GM12878 (cell line): Measurements from ENCODE around the gene S100A4. TPM values are rescaled to one million over a fixed set of nuclear protein-coding genes. Genes with fewer than 3 reads are reported as not detected.

Experiments used
- ATAC-seq: fragments of 200-7000 bp; cut with Tn5 transposase; 3 replicates; pipeline ENCODE4 v1.9.1; 2020; ENCODE audit warnings: mild to moderate bottlenecking, moderate library complexity
- BruUV-seq: library from RNA; stranded (reverse); fragments of 400-500 nt; replicated peaks from 2 replicates; lab custom pipeline; 2021; lab: Mats Ljungman, UMichigan
- CTCF ChIA-PET: fragments of 300-600 bp; sonication (Branson Sonifier 250); formaldehyde crosslinking; extraction: SDS; loops from one replicate; lab custom pipeline; 2021; ENCODE audit warnings: inconsistent platforms; lab: Yijun Ruan, JAX
- POLR2A ChIA-PET: fragments of 350-600 bp; formaldehyde crosslinking; extraction: SDS; loops from one replicate; lab custom pipeline; 2021; ENCODE audit warnings: inconsistent platforms; lab: Charles Lee
- RAD21 ChIA-PET: fragments of 300-600 bp; sonication (Branson Sonifier 250); formaldehyde crosslinking; loops from one replicate; lab custom pipeline; 2023; ENCODE audit warnings: antibody characterized with exemption; ENCODE audit not compliant: unreplicated experiment; lab: Charles Lee
- SMC1A ChIA-PET: fragments of 300-600 bp; sonication (Branson Sonifier 250); formaldehyde crosslinking; loops from one replicate; lab custom pipeline; 2023; ENCODE audit not compliant: unreplicated experiment, uncharacterized antibody; lab: Charles Lee
- DNase-seq: peaks from one replicate; pipeline ENCODE4 v3.0.0-alpha.2; 2011; ENCODE audit warnings: low read depth, low spot score
- FAIRE-seq: peaks from 3 replicates; lab custom pipeline; 2011; peaks lifted over from hg19 to GRCh38; lab: Jason Lieb, UNC
- H2AFZ ChIP-seq: 2 replicates; pipeline ENCODE4 v1.6.0; 2011; ENCODE audit warnings: low read depth, low read length, control low read depth; ENCODE audit not compliant: control insufficient read depth
- H3K27ac ChIP-seq: 2 replicates; pipeline ENCODE4 v1.5.1; 2011; ENCODE audit warnings: control low read depth; ENCODE audit not compliant: control insufficient read depth, insufficient read depth
- H3K27me3 ChIP-seq, 2 experiments: replicated peaks in 1 of 2; 2 replicates each; pipeline versions ENCODE4 v1.6.0 to v1.6.1; 2011; ENCODE audit warnings: low read length in 1 of 2; ENCODE audit not compliant: control insufficient read depth in 2 of 2, insufficient read depth in 2 of 2
- H3K36me3 ChIP-seq, 2 experiments: 2 replicates each; pipeline ENCODE4 v1.5.1; 2011; ENCODE audit warnings: low read length in 1 of 2; ENCODE audit not compliant: control insufficient read depth in 2 of 2, insufficient read depth in 2 of 2
- H3K4me1 ChIP-seq: 2 replicates; pipeline ENCODE4 v1.6.1; 2011; ENCODE audit warnings: mild to moderate bottlenecking, low read length, moderate library complexity, mixed read lengths; ENCODE audit not compliant: control insufficient read depth, insufficient read depth
- H3K4me2 ChIP-seq: 2 replicates; pipeline ENCODE4 v1.6.0; 2011; ENCODE audit warnings: control low read depth; ENCODE audit not compliant: control insufficient read depth, insufficient read depth
- H3K4me3 ChIP-seq: fragments of 200-600 bp; sonication (generic); 2 replicates; pipeline ENCODE4 v1.5.1; 2016
- H3K79me2 ChIP-seq: 2 replicates; pipeline ENCODE4 v1.6.0; 2011; ENCODE audit warnings: low read length; ENCODE audit not compliant: control insufficient read depth, insufficient read depth
- H3K9ac ChIP-seq: 2 replicates; pipeline ENCODE4 v1.8.0; 2011; ENCODE audit warnings: low read length, control low read depth, mixed read lengths; ENCODE audit not compliant: control insufficient read depth, insufficient read depth
- H3K9me3 ChIP-seq: replicated peaks from 3 replicates; pipeline ENCODE4 v1.5.1; 2011; ENCODE audit warnings: mild to moderate bottlenecking, low read length; ENCODE audit not compliant: control insufficient read depth, insufficient read depth
- H4K20me1 ChIP-seq: 2 replicates; pipeline ENCODE4 v1.6.0; 2011; ENCODE audit not compliant: control insufficient read depth, insufficient read depth
- BACH1 ChIP-seq: fragments of 450-650 bp; IDR thresholded peaks from 2 replicates; pipeline ENCODE4 v1.6.1; 2017; ENCODE audit warnings: mild to moderate bottlenecking, borderline replicate concordance
- BHLHE40 ChIP-seq, 2 experiments: fragments of 450-650 bp in 1 of 2; IDR thresholded peaks; 2 replicates each; pipeline ENCODE4 v1.6.1; 2011 to 2017; ENCODE audit warnings: low read depth in 2 of 2, borderline replicate concordance in 1 of 2, improper control_type of control experiment in 1 of 2, low read length in 1 of 2, mild to moderate bottlenecking in 1 of 2
- CHD2 ChIP-seq: IDR thresholded peaks from 2 replicates; pipeline ENCODE4 v1.6.1; 2011; ENCODE audit warnings: low read depth, low read length, improper control_type of control experiment, borderline replicate concordance
- HDGF ChIP-seq: fragments of 450-650 bp; IDR thresholded peaks from 2 replicates; pipeline ENCODE4 v1.6.1; 2016; ENCODE audit warnings: antibody characterized with exemption
- IKZF1 ChIP-seq: fragments of 450-650 bp; conservative IDR thresholded peaks from 2 replicates; pipeline ENCODE4 v1.6.1; 2017; ENCODE audit warnings: antibody characterized with exemption, mild to moderate bottlenecking
- MLLT1 ChIP-seq: fragments of 450-650 bp; IDR thresholded peaks from 2 replicates; pipeline ENCODE4 v1.6.1; 2016; ENCODE audit warnings: mild to moderate bottlenecking
- RB1 ChIP-seq: fragments of 450-650 bp; formaldehyde crosslinking; IDR thresholded peaks from 2 replicates; pipeline ENCODE4 v1.6.1; 2017; ENCODE audit warnings: mild to moderate bottlenecking, borderline replicate concordance
- TCF12 ChIP-seq: IDR thresholded peaks from 2 replicates; pipeline ENCODE4 v1.6.1; 2011; ENCODE audit warnings: low read depth, mild to moderate bottlenecking, low read length
- TCF3 ChIP-seq: IDR thresholded peaks from 2 replicates; pipeline ENCODE4 v1.6.1; 2012; ENCODE audit warnings: low read depth, mild to moderate bottlenecking, low read length, borderline replicate concordance; ENCODE audit not compliant: insufficient read depth
- ZBED1 ChIP-seq: IDR thresholded peaks from 2 replicates; pipeline ENCODE4 v1.6.1; 2016; ENCODE audit warnings: borderline replicate concordance
- WGBS: methylation state at CpG from one replicate; pipeline ENCODE4 v1.1.6; 2016; ENCODE audit warnings: low lambda C conversion rate; ENCODE audit not compliant: insufficient replicate concordance, insufficient coverage; ENCODE audit errors: missing lambda C conversion rate; 5-methylcytosine and 5-hydroxymethylcytosine counted together
- in situ Hi-C: fragments of 300-500 bp; cut with MboI; formaldehyde crosslinking; loops from 9 replicates; pipeline ENCODE4 v1.14.3; 2018; ENCODE audit warnings: mixed read lengths
- intact Hi-C: fragments of 100-400 bp; cut with micrococcal nuclease; formaldehyde crosslinking; loops from one replicate; pipeline ENCODE4 v1.14.2; 2022; ENCODE audit not compliant: unreplicated experiment
- polyA plus RNA-seq, 11 experiments: library from polyadenylated mRNA; depleted of rRNA in 4 of 11; unstranded in 6 of 11; stranded (reverse) in 5 of 11; fragments of >200 nt; fragmentation: Nextera tagmentation in 4 of 11; fragmentation: Illumina TruSeq in 1 of 11; extraction: Ambion mirVana in 4 of 11; extraction: Trizol in 1 of 11; gene quantifications; 1 replicate in 1 of 11; 2 replicates in 10 of 11; pipeline versions ENCODE4 v1.2.1 to v1.2.3, GENCODE V29; 2011 to 2016; ENCODE audit warnings: inconsistent platforms in 2 of 11, missing spikeins in 2 of 11, low read depth in 1 of 11
- total RNA-seq, 4 experiments: library from RNA; depleted of rRNA in 3 of 4; stranded (reverse); fragments of >200 nt in 3 of 4; fragmentation: Illumina TruSeq in 1 of 4; extraction: Trizol in 1 of 4; gene quantifications; 2 replicates each; pipeline versions ENCODE4 v1.2.1 to v1.2.3, GENCODE V29; 2013 to 2021
- TF ChIP-seq, protein P1 (sequence below): fragments of 150-350 bp; IDR thresholded peaks from 2 replicates; pipeline ENCODE4 v1.6.1; 2016; ENCODE audit warnings: low read depth, low read length

Gene S100A4
- total and polyA plus RNA-seq, 10 of the 15 experiments (the other 5 are each of a cell fraction or from before 2014, with no cell fraction given): 4.3 to 104 (median 27.3) TPM

- peak overlapping the region; percentile 88 for H2AFZ ChIP-seq
- 0 out of 2 replicates have a peak overlapping the region, but pooled peaks have one; percentile 11 for H3K27ac ChIP-seq
- 62% methylated on average over 13 of the region's 16 CpGs for WGBS
- intact Hi-C loops: loop anchor here (5.0 kb wide), 2 partner anchors 34 to 181 kb away; no protein-coding TSS in a partner anchor
- H3K36me3 ChIP-seq: no peaks in the 10 kb centered on the region
- no TSS peak for BruUV-seq
- H3K79me2 ChIP-seq: no peaks in the 10 kb centered on the region
- ChIA-PET POLR2A (interaction anchor here (0.6 to 4.1 kb wide), 10 partner anchors 12 to 223 kb away, joined by 3 to 34 read pairs (median 4); partner anchors contain the start of genes CHTOP, S100A4, S100A5 and S100A6), SMC1A (interaction anchor here (0.8 to 2.2 kb wide), 13 partner anchors 14 to 221 kb away, joined by 3 to 21 read pairs (median 3); partner anchors contain the start of genes CHTOP and S100A6), RAD21 (interaction anchor here (0.5 to 2.5 kb wide), 12 partner anchors 16 to 220 kb away, joined by 3 to 43 read pairs (median 5); partner anchors contain the start of genes CHTOP, S100A4, S100A5 and S100A6), CTCF (interaction anchor here (0.6 to 8.3 kb wide), 18 partner anchors 9 to 450 kb away, joined by 3 to 113 read pairs (median 4); partner anchors contain the start of genes CHTOP, S100A13, S100A14 and S100A5)
- ATAC-seq (peak; percentile 79), DNase-seq (peak; percentile 37), FAIRE-seq (no peak)
- no peak overlapping the region for H3K4me3 ChIP-seq
- no peaks in the 10 kb centered on the region for H3K9me3 ChIP-seq
- in situ Hi-C loops: no loop called here
- H3K4me1 ChIP-seq: peaks cover 15% of the 10 kb centered on the region
- no peaks in the 10 kb centered on the region for H3K27me3 ChIP-seq
- no peaks in the 10 kb centered on the region for H4K20me1 ChIP-seq
- H3K9ac ChIP-seq: no peak overlapping the region; the same call in 1 of the 2 replicates
- TF ChIP-seq BACH1 (peak; percentile 18; the same call in 1 of the 2 replicates), MLLT1 (0 out of 2 replicates have a peak, but pooled peaks have one; percentile 32), ZBED1 (no peak), IKZF1 (peak; percentile 33; the same call in 1 of the 2 replicates), HDGF (0 out of 2 replicates have a peak, but pooled peaks have one; percentile 28), BHLHE40 (IDR thresholded peaks at IDR 0.05; ENCODE audit: borderline replicate concordance in 1 of 2, low read depth in 2 of 2, low read length in 1 of 2) (peak in 1 of 2 experiments; percentile 36; a peak in 1 of 4 replicates), TCF3 (0 out of 2 replicates have a peak, but pooled peaks have one; percentile 10), CHD2 (0 out of 2 replicates have a peak, but pooled peaks have one; percentile 56), TCF12 (peak; percentile 72), RB1 (no peak)
- TF ChIP-seq, protein P1, sequence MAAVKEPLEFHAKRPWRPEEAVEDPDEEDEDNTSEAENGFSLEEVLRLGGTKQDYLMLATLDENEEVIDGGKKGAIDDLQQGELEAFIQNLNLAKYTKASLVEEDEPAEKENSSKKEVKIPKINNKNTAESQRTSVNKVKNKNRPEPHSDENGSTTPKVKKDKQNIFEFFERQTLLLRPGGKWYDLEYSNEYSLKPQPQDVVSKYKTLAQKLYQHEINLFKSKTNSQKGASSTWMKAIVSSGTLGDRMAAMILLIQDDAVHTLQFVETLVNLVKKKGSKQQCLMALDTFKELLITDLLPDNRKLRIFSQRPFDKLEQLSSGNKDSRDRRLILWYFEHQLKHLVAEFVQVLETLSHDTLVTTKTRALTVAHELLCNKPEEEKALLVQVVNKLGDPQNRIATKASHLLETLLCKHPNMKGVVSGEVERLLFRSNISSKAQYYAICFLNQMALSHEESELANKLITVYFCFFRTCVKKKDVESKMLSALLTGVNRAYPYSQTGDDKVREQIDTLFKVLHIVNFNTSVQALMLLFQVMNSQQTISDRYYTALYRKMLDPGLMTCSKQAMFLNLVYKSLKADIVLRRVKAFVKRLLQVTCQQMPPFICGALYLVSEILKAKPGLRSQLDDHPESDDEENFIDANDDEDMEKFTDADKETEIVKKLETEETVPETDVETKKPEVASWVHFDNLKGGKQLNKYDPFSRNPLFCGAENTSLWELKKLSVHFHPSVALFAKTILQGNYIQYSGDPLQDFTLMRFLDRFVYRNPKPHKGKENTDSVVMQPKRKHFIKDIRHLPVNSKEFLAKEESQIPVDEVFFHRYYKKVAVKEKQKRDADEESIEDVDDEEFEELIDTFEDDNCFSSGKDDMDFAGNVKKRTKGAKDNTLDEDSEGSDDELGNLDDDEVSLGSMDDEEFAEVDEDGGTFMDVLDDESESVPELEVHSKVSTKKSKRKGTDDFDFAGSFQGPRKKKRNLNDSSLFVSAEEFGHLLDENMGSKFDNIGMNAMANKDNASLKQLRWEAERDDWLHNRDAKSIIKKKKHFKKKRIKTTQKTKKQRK: no peak
- H3K4me2 ChIP-seq: no peak overlapping the region
Observed at GRCh38 chr1:153566414-153567371, 21.1 kb upstream of the S100A4 start.
